Caco-2 (cell line): ENCODE measurements around the gene AP3B2. TPM values are rescaled to one million over a fixed set of nuclear protein-coding genes. Genes with fewer than 3 reads are reported as not detected.

Experiments used
- BruUV-seq: library from RNA; stranded (reverse); fragments of 400-500 nt; replicated peaks from 2 replicates; lab custom pipeline; 2021; lab: Mats Ljungman, UMichigan
- CTCF ChIA-PET: fragments of 300-600 bp; sonication (Branson Sonifier 250); formaldehyde crosslinking; loops from one replicate; lab custom pipeline; 2022; ENCODE audit warnings: antibody characterized with exemption; lab: Charles Lee
- POLR2A ChIA-PET: fragments of 300-600 bp; sonication (Branson Sonifier 250); formaldehyde crosslinking; loops from one replicate; lab custom pipeline; 2022; ENCODE audit warnings: antibody characterized with exemption; lab: Charles Lee
- DNase-seq, 2 experiments: peaks; one replicate each; pipeline versions ENCODE4 v3.0.0 to v3.0.0-alpha.2; 2020 to 2022
- H3K27me3 ChIP-seq: replicated peaks from 2 replicates; pipeline ENCODE4 v1.6.0; 2011; ENCODE audit warnings: low read length; ENCODE audit not compliant: control insufficient read depth, insufficient read depth
- H3K36me3 ChIP-seq: 2 replicates; pipeline ENCODE4 v1.5.1; 2011; ENCODE audit warnings: low read length; ENCODE audit not compliant: control insufficient read depth, insufficient read depth
- H3K4me1 ChIP-seq: fragments of 250-450 bp; sonication (Bioruptor Pico); 2 replicates; pipeline ENCODE4 v1.5.1; 2020; ENCODE audit warnings: mild to moderate bottlenecking
- H3K4me3 ChIP-seq: 2 replicates; pipeline ENCODE4 v1.5.1; 2011; ENCODE audit warnings: low read depth, mild to moderate bottlenecking, control low read depth, low read length
- H3K9me3 ChIP-seq: fragments of 250-450 bp; sonication (Bioruptor Pico); 2 replicates; pipeline ENCODE4 v1.5.1; 2020; ENCODE audit warnings: mild to moderate bottlenecking, moderate library complexity
- H3K27ac Mint-ChIP-seq: one replicate; pipeline ENCODE4 v1.8.0; 2022; ENCODE audit warnings: mixed read lengths; ENCODE audit not compliant: unreplicated experiment
- H3K27me3 Mint-ChIP-seq: one replicate; pipeline ENCODE4 v1.8.0; 2022; ENCODE audit warnings: mixed read lengths; ENCODE audit not compliant: insufficient read depth, unreplicated experiment
- H3K36me3 Mint-ChIP-seq: one replicate; pipeline ENCODE4 v1.8.0; 2022; ENCODE audit warnings: mild to moderate bottlenecking, mixed read lengths; ENCODE audit not compliant: insufficient read depth, unreplicated experiment
- H3K4me1 Mint-ChIP-seq: one replicate; pipeline ENCODE4 v1.8.0; 2022; ENCODE audit warnings: low read depth, mixed read lengths; ENCODE audit not compliant: unreplicated experiment
- H3K4me3 Mint-ChIP-seq: one replicate; pipeline ENCODE4 v1.8.0; 2022; ENCODE audit warnings: mild to moderate bottlenecking, moderate library complexity, mixed read lengths; ENCODE audit not compliant: unreplicated experiment
- H3K9me3 Mint-ChIP-seq: one replicate; pipeline ENCODE4 v1.8.0; 2022; ENCODE audit warnings: mixed read lengths; ENCODE audit not compliant: unreplicated experiment
- CTCF ChIP-seq, 2 experiments: fragments of 200-600 bp in 1 of 2; IDR thresholded peaks; 1 replicate in 1 of 2; 2 replicates in 1 of 2; pipeline versions ENCODE4 v1.5.1 to v1.8.0; 2011 to 2022; ENCODE audit warnings: antibody characterized with exemption in 1 of 2, control low read depth in 1 of 2, inconsistent platforms in 1 of 2, low read depth in 1 of 2, low read length in 1 of 2, mild to moderate bottlenecking in 1 of 2, moderate library complexity in 1 of 2; ENCODE audit not compliant: insufficient read depth in 1 of 2, severe bottlenecking in 1 of 2, unreplicated experiment in 1 of 2
- intact Hi-C: fragments of 100-400 bp; cut with micrococcal nuclease; formaldehyde crosslinking; loops from one replicate; pipeline ENCODE4 v1.10.0; 2022; ENCODE audit not compliant: unreplicated experiment
- total RNA-seq: library from RNA; stranded (reverse); gene quantifications from 2 replicates; pipeline ENCODE4 v1.2.3, GENCODE V29; 2022

AP3B2 gene
- total RNA-seq, 1 experiment from 2014 or later, result 0.82 TPM

- no peaks in the 10 kb centered on the region for H3K4me1 Mint-ChIP-seq
- H3K9me3 Mint-ChIP-seq, result no peaks in the 10 kb centered on the region
- TF ChIP-seq CTCF (IDR thresholded peaks at IDR 0.05; ENCODE audit: insufficient read depth in 1 of 2, low read depth in 1 of 2, low read length in 1 of 2, severe bottlenecking in 1 of 2, unreplicated experiment in 1 of 2), result no peak
- no peak overlapping the region for H3K4me3 Mint-ChIP-seq
- POLR2A ChIA-PET, result no interaction called here
- DNase-seq, result no peak
- Histone ChIP-seq H3K4me1 (no peaks in the 10 kb centered on the region), H3K4me3 (no peak overlapping the region), H3K27me3 (no peaks in the 10 kb centered on the region), H3K36me3 (no peaks in the 10 kb centered on the region), H3K9me3 (no peaks in the 10 kb centered on the region)
- H3K36me3 Mint-ChIP-seq, result no peaks in the 10 kb centered on the region
- no peak overlapping the region for H3K27ac Mint-ChIP-seq
- intact Hi-C loops, result no loop called here
- H3K27me3 Mint-ChIP-seq, result peaks cover 2% of the 10 kb centered on the region
- no TSS peak for BruUV-seq
- CTCF ChIA-PET, result no interaction called here
Observed at GRCh38 chr15:82625136-82625535, 84.5 kb downstream of the AP3B2 start.

- Mint-ChIP-seq H3K4me1 (no peaks in the 10 kb centered on the region), H3K4me3 (no peak overlapping the region), H3K27ac (no peak overlapping the region), H3K27me3 (peaks cover 2% of the 10 kb centered on the region), H3K9me3 (no peaks in the 10 kb centered on the region), H3K36me3 (no peaks in the 10 kb centered on the region)
- H3K4me3 ChIP-seq, result no peak overlapping the region
- POLR2A ChIA-PET, result no interaction called here
- H3K9me3 ChIP-seq, result no peaks in the 10 kb centered on the region
- no peak for TF ChIP-seq CTCF (IDR thresholded peaks at IDR 0.05; ENCODE audit: insufficient read depth in 1 of 2, low read depth in 1 of 2, low read length in 1 of 2, severe bottlenecking in 1 of 2, unreplicated experiment in 1 of 2)
- no peak for DNase-seq
- BruUV-seq, result no TSS peak
- no peaks in the 10 kb centered on the region for H3K36me3 ChIP-seq
- intact Hi-C loops, result no loop called here
- CTCF ChIA-PET, result no interaction called here
- no peaks in the 10 kb centered on the region for H3K27me3 ChIP-seq
- no peaks in the 10 kb centered on the region for H3K4me1 ChIP-seq
Observed at GRCh38 chr15:82624438-82624837, 85.2 kb downstream of the AP3B2 start.

GRCh38 chr15:82624008-82624407 is 85.7 kb downstream of the AP3B2 start:
- Mint-ChIP-seq H3K27me3 (peaks cover 2% of the 10 kb centered on the region), H3K9me3 (no peaks in the 10 kb centered on the region), H3K4me1 (no peaks in the 10 kb centered on the region), H3K36me3 (no peaks in the 10 kb centered on the region), H3K4me3 (no peak overlapping the region), H3K27ac (no peak overlapping the region)
- DNase-seq, result peak in 1 of 2 experiments; percentile 19
- POLR2A ChIA-PET, result no interaction called here
- no peaks in the 10 kb centered on the region for H3K27me3 ChIP-seq
- no peaks in the 10 kb centered on the region for H3K9me3 ChIP-seq
- no peak for TF ChIP-seq CTCF (IDR thresholded peaks at IDR 0.05; ENCODE audit: insufficient read depth in 1 of 2, low read depth in 1 of 2, low read length in 1 of 2, severe bottlenecking in 1 of 2, unreplicated experiment in 1 of 2)
- CTCF ChIA-PET, result no interaction called here
- H3K4me1 ChIP-seq, result no peaks in the 10 kb centered on the region
- BruUV-seq, result no TSS peak
- no peaks in the 10 kb centered on the region for H3K36me3 ChIP-seq
- H3K4me3 ChIP-seq, result no peak overlapping the region
- intact Hi-C loops, result no loop called here
